DOHH2 (cell line): ENCODE results near the gene SLITRK2.

Experiments
- H3F3A ChIP-seq: fragments of 200-600 bp; sonication (generic), shearing (Covaris generic); 2 replicates; pipeline ENCODE4 v1.6.0; 2016; ENCODE audit warnings: antibody characterized with exemption, mild to moderate bottlenecking; ENCODE audit not compliant: control insufficient read depth, insufficient read depth
- H3K27ac ChIP-seq: fragments of 200-600 bp; sonication (generic); 2 replicates; pipeline ENCODE4 v1.5.1; 2014; ENCODE audit warnings: low read depth, mild to moderate bottlenecking, low read length, moderate library complexity
- H3K27me3 ChIP-seq: fragments of 200-600 bp; sonication (generic); 2 replicates; pipeline ENCODE4 v1.6.1; 2014; ENCODE audit warnings: mild to moderate bottlenecking, low read length, mixed read lengths; ENCODE audit not compliant: control insufficient read depth
- H3K36me3 ChIP-seq: fragments of 200-600 bp; sonication (generic); 2 replicates; pipeline ENCODE4 v1.6.1; 2014; ENCODE audit warnings: mild to moderate bottlenecking, low read length, moderate library complexity, mixed read lengths; ENCODE audit not compliant: control insufficient read depth
- H3K4me1 ChIP-seq: fragments of 200-600 bp; sonication (generic); 2 replicates; pipeline ENCODE4 v1.6.1; 2014; ENCODE audit warnings: mild to moderate bottlenecking, low read length, mixed read lengths; ENCODE audit not compliant: control insufficient read depth
- H3K4me2 ChIP-seq: fragments of 200-600 bp; sonication (generic); 2 replicates; pipeline ENCODE4 v1.6.0; 2014; ENCODE audit warnings: mild to moderate bottlenecking, low read length, moderate library complexity
- H3K4me3 ChIP-seq: fragments of 200-600 bp; sonication (generic); 2 replicates; pipeline ENCODE4 v1.5.1; 2014; ENCODE audit warnings: mild to moderate bottlenecking, low read length, mixed read lengths
- H3K79me2 ChIP-seq: fragments of 200-600 bp; sonication (generic); 2 replicates; pipeline ENCODE4 v1.6.1; 2014; ENCODE audit warnings: mild to moderate bottlenecking, low read length, mixed read lengths; ENCODE audit not compliant: control insufficient read depth
- H3K9me2 ChIP-seq: fragments of 200-600 bp; sonication (generic); replicated peaks from 2 replicates; pipeline ENCODE4 v1.6.1; 2014; ENCODE audit warnings: mild to moderate bottlenecking, low read length, mixed read lengths; ENCODE audit not compliant: control insufficient read depth
- H3K9me3 ChIP-seq: fragments of 200-600 bp; sonication (generic); 2 replicates; pipeline ENCODE4 v1.6.1; 2014; ENCODE audit warnings: antibody characterized with exemption, low read length, mixed read lengths; ENCODE audit not compliant: control insufficient read depth, insufficient read depth
- H4K20me1 ChIP-seq: fragments of 200-600 bp; sonication (generic); 2 replicates; pipeline ENCODE4 v1.6.0; 2014; ENCODE audit warnings: low read depth, mild to moderate bottlenecking, antibody characterized with exemption, low read length, moderate library complexity; ENCODE audit not compliant: control insufficient read depth, insufficient read depth
- EZH2phosphoT487 ChIP-seq: fragments of 200-600 bp; sonication (generic); IDR thresholded peaks from 2 replicates; pipeline ENCODE4 v1.6.1; 2017; ENCODE audit warnings: borderline replicate concordance, mild to moderate bottlenecking, antibody characterized with exemption, low read length, moderate library complexity, mixed read lengths
- TF ChIP-seq, protein P1 (sequence below): fragments of 200-600 bp; sonication (generic); IDR thresholded peaks from one replicate; pipeline ENCODE4 v1.5.1; 2014; ENCODE audit warnings: antibody characterized with exemption, mild to moderate bottlenecking, low read depth, low read length; ENCODE audit not compliant: poor library complexity, severe bottlenecking

Gene SLITRK2

DNA sequence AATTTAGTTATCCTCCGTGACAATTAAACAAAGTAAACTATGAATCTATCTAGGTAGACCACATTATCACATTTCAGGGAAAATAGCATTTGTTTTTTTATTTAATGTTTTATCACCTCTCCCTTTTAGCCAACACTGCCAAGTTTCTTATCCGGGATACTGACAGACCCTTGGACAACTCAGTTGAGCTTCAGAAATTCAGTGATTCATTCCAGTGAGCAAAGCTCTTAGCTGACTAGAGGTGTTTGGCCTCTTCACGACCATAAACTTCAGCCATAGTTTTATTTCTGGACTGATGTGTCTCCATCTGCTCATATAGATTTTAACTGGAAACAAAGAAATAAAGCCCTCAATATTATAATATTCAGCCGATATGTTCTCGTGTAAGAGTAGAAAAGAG is 15.2 kb downstream of the SLITRK2 start:
- Histone ChIP-seq H3K27ac (no peak overlapping the region), H3K4me2 (no peak overlapping the region), H3K36me3 (no peaks in the 10 kb centered on the region), H3K79me2 (no peaks in the 10 kb centered on the region), H3K9me2 (no peaks in the 10 kb centered on the region), H4K20me1 (no peaks in the 10 kb centered on the region), H3K27me3 (no peaks in the 10 kb centered on the region), H3K4me1 (no peaks in the 10 kb centered on the region), H3F3A (no peaks in the 10 kb centered on the region), H3K4me3 (no peak overlapping the region), H3K9me3 (no peaks in the 10 kb centered on the region)
- TF ChIP-seq, protein P1, sequence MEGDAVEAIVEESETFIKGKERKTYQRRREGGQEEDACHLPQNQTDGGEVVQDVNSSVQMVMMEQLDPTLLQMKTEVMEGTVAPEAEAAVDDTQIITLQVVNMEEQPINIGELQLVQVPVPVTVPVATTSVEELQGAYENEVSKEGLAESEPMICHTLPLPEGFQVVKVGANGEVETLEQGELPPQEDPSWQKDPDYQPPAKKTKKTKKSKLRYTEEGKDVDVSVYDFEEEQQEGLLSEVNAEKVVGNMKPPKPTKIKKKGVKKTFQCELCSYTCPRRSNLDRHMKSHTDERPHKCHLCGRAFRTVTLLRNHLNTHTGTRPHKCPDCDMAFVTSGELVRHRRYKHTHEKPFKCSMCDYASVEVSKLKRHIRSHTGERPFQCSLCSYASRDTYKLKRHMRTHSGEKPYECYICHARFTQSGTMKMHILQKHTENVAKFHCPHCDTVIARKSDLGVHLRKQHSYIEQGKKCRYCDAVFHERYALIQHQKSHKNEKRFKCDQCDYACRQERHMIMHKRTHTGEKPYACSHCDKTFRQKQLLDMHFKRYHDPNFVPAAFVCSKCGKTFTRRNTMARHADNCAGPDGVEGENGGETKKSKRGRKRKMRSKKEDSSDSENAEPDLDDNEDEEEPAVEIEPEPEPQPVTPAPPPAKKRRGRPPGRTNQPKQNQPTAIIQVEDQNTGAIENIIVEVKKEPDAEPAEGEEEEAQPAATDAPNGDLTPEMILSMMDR: no peak
- no peak for TF ChIP-seq EZH2phosphoT487

DNA sequence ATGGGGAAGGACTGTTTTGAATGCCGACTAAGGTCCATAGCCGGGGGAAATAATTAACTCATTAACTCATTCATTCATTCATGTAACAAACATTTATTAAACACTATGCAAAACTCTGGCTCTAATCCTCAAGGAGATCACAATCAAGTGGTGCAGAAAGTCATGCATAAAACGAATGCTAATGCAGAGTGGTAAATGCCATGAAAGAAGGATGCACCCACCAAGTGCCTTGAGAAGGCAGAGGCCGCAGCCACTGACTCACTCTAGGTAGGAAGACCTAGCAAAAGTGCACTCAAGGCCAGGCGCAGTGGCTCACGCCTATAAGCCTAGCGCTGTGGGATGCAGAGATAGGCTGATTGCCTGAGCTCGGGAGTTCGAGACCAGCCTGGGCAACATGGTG is 22.9 kb downstream of the SLITRK2 start:
- Histone ChIP-seq H3K79me2 (no peaks in the 10 kb centered on the region), H3K4me2 (no peak overlapping the region), H3K27me3 (no peaks in the 10 kb centered on the region), H3K9me2 (no peaks in the 10 kb centered on the region), H3K4me1 (no peaks in the 10 kb centered on the region), H4K20me1 (no peaks in the 10 kb centered on the region), H3K27ac (no peak overlapping the region), H3K36me3 (no peaks in the 10 kb centered on the region), H3K4me3 (no peak overlapping the region), H3K9me3 (no peaks in the 10 kb centered on the region), H3F3A (no peaks in the 10 kb centered on the region)
- TF ChIP-seq EZH2phosphoT487: no peak
- TF ChIP-seq, protein P1: no peak

DNA sequence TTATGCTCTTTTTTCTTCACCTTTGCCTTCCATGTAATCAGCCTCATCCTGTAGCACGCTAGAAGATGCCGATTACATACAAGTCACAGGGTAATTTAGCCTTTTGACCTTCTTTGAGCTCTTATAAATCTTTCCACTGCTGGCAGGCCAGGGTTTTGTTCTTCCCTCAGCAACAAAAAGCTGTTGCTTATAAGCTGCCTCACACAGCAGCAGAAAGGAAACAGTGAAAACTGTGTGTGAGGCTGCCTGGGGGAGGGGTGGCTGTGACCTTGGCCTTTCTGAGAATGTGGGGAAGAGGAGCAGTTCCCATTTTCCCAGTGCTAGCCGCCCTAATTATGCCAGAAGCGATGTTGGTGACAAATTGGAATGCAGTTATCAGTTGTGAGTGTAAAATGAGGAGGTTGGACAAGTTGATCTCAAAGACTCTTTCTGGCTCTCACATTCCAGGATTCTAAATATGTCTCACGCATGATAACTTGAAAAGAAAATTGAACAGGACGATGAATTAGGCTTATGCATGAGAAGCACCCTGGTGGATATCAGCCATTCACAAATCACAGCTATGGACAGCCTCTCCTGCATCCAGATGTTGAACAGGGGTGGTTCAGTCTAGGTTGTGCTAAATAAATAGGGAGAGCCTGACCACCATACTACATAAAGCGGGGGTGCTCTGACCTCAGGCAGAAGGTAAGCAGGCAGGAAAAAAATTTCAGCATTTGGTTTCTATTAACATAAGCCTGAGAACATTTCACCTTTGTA is 25.7 kb downstream of the SLITRK2 start:
- Histone ChIP-seq H3K4me1 (no peaks in the 10 kb centered on the region), H3K27me3 (no peaks in the 10 kb centered on the region), H3K27ac (no peak overlapping the region), H3K79me2 (no peaks in the 10 kb centered on the region), H3K9me3 (no peaks in the 10 kb centered on the region), H3K4me2 (no peak overlapping the region), H4K20me1 (no peaks in the 10 kb centered on the region), H3F3A (no peaks in the 10 kb centered on the region), H3K9me2 (no peaks in the 10 kb centered on the region), H3K36me3 (no peaks in the 10 kb centered on the region), H3K4me3 (no peak overlapping the region)
- TF ChIP-seq EZH2phosphoT487: no peak

DNA sequence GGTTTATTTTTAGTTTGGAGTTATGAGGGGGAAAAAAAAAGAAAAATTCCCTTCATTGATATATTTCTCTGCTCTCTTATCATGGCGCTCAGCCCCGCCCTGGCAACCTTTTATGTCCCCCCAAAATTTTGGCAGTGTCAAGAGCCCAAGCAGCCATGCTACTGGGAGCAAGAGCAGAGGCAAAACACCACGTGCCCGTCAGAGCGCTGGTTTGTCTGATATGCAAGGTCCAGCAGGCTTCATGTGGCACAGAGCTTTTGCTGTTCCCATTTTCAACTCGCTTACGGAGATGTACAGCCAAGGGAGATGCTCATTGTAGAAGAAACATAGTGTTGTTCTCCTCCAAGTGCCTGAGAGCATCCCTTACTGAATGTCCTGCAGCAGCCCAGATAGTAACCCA is 27.3 kb downstream of the SLITRK2 start:
- H3K9me3 ChIP-seq: no peaks in the 10 kb centered on the region
- no peak for TF ChIP-seq EZH2phosphoT487
- TF ChIP-seq, protein P1: no peak

More for the DNA sequence above, 27.3 kb downstream of the SLITRK2 start:
- no peaks in the 10 kb centered on the region for H3K36me3 ChIP-seq
- no peaks in the 10 kb centered on the region for H4K20me1 ChIP-seq
- H3K4me3 ChIP-seq: no peak overlapping the region
- no peaks in the 10 kb centered on the region for H3K27me3 ChIP-seq
- no peaks in the 10 kb centered on the region for H3K4me1 ChIP-seq
- no peaks in the 10 kb centered on the region for H3K9me2 ChIP-seq
- no peak overlapping the region for H3K27ac ChIP-seq
- no peaks in the 10 kb centered on the region for H3K79me2 ChIP-seq
- no peaks in the 10 kb centered on the region for H3F3A ChIP-seq
- no peak overlapping the region for H3K4me2 ChIP-seq
